GM18861 (cell line): Measurements from ENCODE around the gene HAL.

Experiments used
- ATAC-seq: cut with Tn5 transposase; IDR thresholded peaks from one replicate; pipeline ENCODE4 v1.9.1; 2021; ENCODE audit not compliant: unreplicated experiment

The HAL gene

GRCh38 chr12:95942524-95943329 lies 53.4 kb downstream of the HAL start, which contains the start of gene CCDC38:
TSS of gene CCDC38 (minus strand) at chr12:95942614. CDS start at chr12:95936509, 6,105 bp downstream.
- ATAC-seq, result peak; percentile 94

- ATAC-seq, result no peak
Measured at GRCh38 chr12:95942101-95942523, 54.0 kb downstream of the HAL start.

- ATAC-seq, result no peak
Measured at GRCh38 chr12:95940514-95940913, 55.6 kb downstream of the HAL start.
